IMR-90 (cell line): ENCODE results near the gene EEPD1. TPM values are rescaled to one million over a fixed set of nuclear protein-coding genes. Genes with fewer than 3 reads are reported as not detected.

Experiments used
- ATAC-seq: fragments of 200-7000 bp; cut with Tn5 transposase; 2 replicates; pipeline ENCODE4 v1.9.1; 2020; ENCODE audit warnings: low read depth, mild to moderate bottlenecking, moderate library complexity
- BruUV-seq: library from RNA; stranded (reverse); fragments of 400-500 nt; replicated peaks from 2 replicates; lab custom pipeline; 2021; lab: Mats Ljungman, UMichigan
- CTCF ChIA-PET: fragments of 300-600 bp; formaldehyde crosslinking; extraction: SDS; loops from one replicate; lab custom pipeline; 2021; ENCODE audit warnings: antibody characterized with exemption; lab: Yijun Ruan, JAX
- POLR2A ChIA-PET: fragments of 300-600 bp; sonication (Branson Sonifier 250); formaldehyde crosslinking; loops from one replicate; lab custom pipeline; 2022; ENCODE audit warnings: antibody characterized with exemption; ENCODE audit not compliant: unreplicated experiment; lab: Charles Lee
- DNase-seq: peaks from one replicate; pipeline ENCODE4 v3.0.0; 2013
- H2AFZ ChIP-seq: replicated peaks from 2 replicates; pipeline ENCODE3; 2013; ENCODE audit warnings: low read length, mild to moderate bottlenecking; ENCODE audit not compliant: poor library complexity
- H2AK5ac ChIP-seq: 2 replicates; pipeline ENCODE4 v1.6.1; 2013; ENCODE audit warnings: low read depth, low read length, inconsistent platforms
- H2AK9ac ChIP-seq: replicated peaks from 2 replicates; pipeline ENCODE3; 2013; ENCODE audit warnings: mild to moderate bottlenecking, low read depth, low read length, moderate library complexity; ENCODE audit not compliant: poor library complexity
- H2BK120ac ChIP-seq: 2 replicates; pipeline ENCODE4 v1.6.1; 2013; ENCODE audit warnings: low read depth, low read length, inconsistent platforms
- H2BK15ac ChIP-seq: 3 replicates; pipeline ENCODE4 v1.6.1; 2013; ENCODE audit warnings: low read depth, low read length, inconsistent platforms
- H2BK20ac ChIP-seq: 2 replicates; pipeline ENCODE4 v1.6.1; 2013; ENCODE audit warnings: low read depth, mild to moderate bottlenecking, inconsistent platforms, low read length, moderate library complexity
- H2BK5ac ChIP-seq: 2 replicates; pipeline ENCODE4 v1.6.1; 2013; ENCODE audit warnings: mild to moderate bottlenecking, low read depth, low read length, inconsistent platforms; ENCODE audit not compliant: poor library complexity, severe bottlenecking
- H3K14ac ChIP-seq: replicated peaks from 2 replicates; pipeline ENCODE4 v1.6.1; 2013; ENCODE audit warnings: low read depth, low read length, inconsistent platforms
- H3K18ac ChIP-seq: 2 replicates; pipeline ENCODE4 v1.6.1; 2013; ENCODE audit warnings: low read depth, low read length, control low read depth
- H3K23ac ChIP-seq: 2 replicates; pipeline ENCODE4 v1.6.1; 2013; ENCODE audit warnings: low read depth, low read length, inconsistent platforms
- H3K27ac ChIP-seq: 2 replicates; pipeline ENCODE4 v1.5.1; 2013; ENCODE audit warnings: mild to moderate bottlenecking, control low read depth, low read length; ENCODE audit not compliant: insufficient read depth
- H3K27me3 ChIP-seq: 2 replicates; pipeline ENCODE4 v1.6.1; 2013; ENCODE audit warnings: low read length; ENCODE audit not compliant: control insufficient read depth, insufficient read depth
- H3K36me3 ChIP-seq: 2 replicates; pipeline ENCODE4 v1.6.1; 2013; ENCODE audit warnings: low read length, mixed read lengths; ENCODE audit not compliant: control insufficient read depth, insufficient read depth
- H3K4ac ChIP-seq: 2 replicates; pipeline ENCODE4 v1.6.1; 2013; ENCODE audit warnings: low read depth, low read length, inconsistent platforms
- H3K4me1 ChIP-seq: 2 replicates; pipeline ENCODE4 v1.6.1; 2013; ENCODE audit warnings: low read length, mixed read lengths; ENCODE audit not compliant: control insufficient read depth, insufficient read depth
- H3K4me2 ChIP-seq: 2 replicates; pipeline ENCODE4 v1.6.1; 2013; ENCODE audit warnings: low read depth, mild to moderate bottlenecking, control low read depth, low read length, moderate library complexity
- H3K4me3 ChIP-seq: 2 replicates; pipeline ENCODE4 v1.5.1; 2013; ENCODE audit warnings: low read depth, mild to moderate bottlenecking, control low read depth, low read length, moderate library complexity; ENCODE audit not compliant: insufficient read depth
- H3K56ac ChIP-seq: 2 replicates; pipeline ENCODE4 v1.6.1; 2013; ENCODE audit warnings: low read length, inconsistent platforms; ENCODE audit not compliant: insufficient read depth; ENCODE audit errors: extremely low read depth
- H3K79me1 ChIP-seq, 2 experiments: 2 replicates each; pipeline ENCODE4 v1.6.1; 2013; ENCODE audit warnings: low read length in 2 of 2, inconsistent platforms in 1 of 2, low read depth in 1 of 2
- H3K9ac ChIP-seq: 2 replicates; pipeline ENCODE4 v1.6.1; 2013; ENCODE audit warnings: low read depth, low read length, control low read depth
- H3K9me1 ChIP-seq: 2 replicates; pipeline ENCODE4 v1.6.1; 2013; ENCODE audit warnings: low read length, inconsistent platforms; ENCODE audit not compliant: insufficient read depth
- H3K9me3 ChIP-seq: 2 replicates; pipeline ENCODE4 v1.6.1; 2013; ENCODE audit warnings: low read length; ENCODE audit not compliant: control insufficient read depth, insufficient read depth
- H4K20me1 ChIP-seq: 2 replicates; pipeline ENCODE4 v1.6.1; 2013; ENCODE audit warnings: low read length, inconsistent platforms; ENCODE audit not compliant: insufficient read depth
- H4K5ac ChIP-seq: 2 replicates; pipeline ENCODE4 v1.6.1; 2013; ENCODE audit warnings: mild to moderate bottlenecking, low read depth, low read length, control low read depth
- H4K8ac ChIP-seq, 2 experiments: 2 replicates each; pipeline ENCODE4 v1.6.1; 2013; ENCODE audit warnings: low read depth in 2 of 2, low read length in 2 of 2, control low read depth in 1 of 2, inconsistent platforms in 1 of 2
- H4K91ac ChIP-seq: 2 replicates; pipeline ENCODE4 v1.6.1; 2013; ENCODE audit warnings: low read depth, low read length, inconsistent platforms; ENCODE audit not compliant: insufficient read depth
- BHLHE40 ChIP-seq: fragments of 150-350 bp; IDR thresholded peaks from 2 replicates; pipeline ENCODE4 v1.6.1; 2016; ENCODE audit warnings: mild to moderate bottlenecking, low read depth, low read length
- CTCF ChIP-seq: conservative IDR thresholded peaks from 2 replicates; pipeline ENCODE4 v1.5.1; 2012; ENCODE audit warnings: mild to moderate bottlenecking, low read depth, low read length, improper control_type of control experiment
- FOS ChIP-seq: fragments of 150-350 bp; IDR thresholded peaks from 2 replicates; pipeline ENCODE4 v1.6.1; 2016; ENCODE audit warnings: low read depth, low read length
- MAFK ChIP-seq: IDR thresholded peaks from 2 replicates; pipeline ENCODE4 v1.6.1; 2012; ENCODE audit warnings: low read depth, low read length, improper control_type of control experiment
- MAZ ChIP-seq: IDR thresholded peaks from 2 replicates; pipeline ENCODE4 v1.6.1; 2012; ENCODE audit warnings: low read depth, mild to moderate bottlenecking, low read length, improper control_type of control experiment, moderate library complexity, borderline replicate concordance
- NFE2L2 ChIP-seq: fragments of 150-350 bp; IDR thresholded peaks from 2 replicates; pipeline ENCODE4 v1.6.1; 2016; ENCODE audit warnings: low read depth, mild to moderate bottlenecking, low read length
- POLR2A ChIP-seq: IDR thresholded peaks from 2 replicates; pipeline ENCODE4 v1.6.1; 2012; ENCODE audit warnings: mild to moderate bottlenecking, low read depth, low read length
- RAD21 ChIP-seq: IDR thresholded peaks from 2 replicates; pipeline ENCODE4 v1.6.1; 2012; ENCODE audit warnings: low read length, improper control_type of control experiment
- SMC3 ChIP-seq: fragments of 150-350 bp; IDR thresholded peaks from 2 replicates; pipeline ENCODE4 v1.6.1; 2016; ENCODE audit warnings: low read depth, mild to moderate bottlenecking, antibody characterized with exemption, low read length, moderate library complexity
- WGBS, 2 experiments: methylation state at CpG; one replicate each; pipeline versions ENCODE4 v1.1.5 to v1.1.7; 2013; ENCODE audit warnings: missing lambda C conversion rate in 2 of 2; ENCODE audit not compliant: insufficient read length in 1 of 2; ENCODE audit errors: extremely low coverage in 2 of 2; 5-methylcytosine and 5-hydroxymethylcytosine counted together
- dilution Hi-C: fragments of 300-500 bp; cut with HindIII; formaldehyde crosslinking; loops from one replicate; pipeline ENCODE4 v1.14.3; 2018; ENCODE audit warnings: low sequenced_read_pairs; ENCODE audit not compliant: unreplicated experiment
- in situ Hi-C: fragments of 300-500 bp; cut with MboI; formaldehyde crosslinking; loops from 3 replicates; pipeline ENCODE4 v1.14.3; 2019; ENCODE audit warnings: low sequenced_read_pairs, inconsistent platforms, mixed read lengths
- intact Hi-C: fragments of 100-400 bp; cut with micrococcal nuclease; formaldehyde crosslinking; loops from 2 replicates; pipeline ENCODE4 v1.10.0; 2022
- polyA plus RNA-seq, 3 experiments: library from polyadenylated mRNA; depleted of rRNA; stranded (reverse); fragments of >200 nt; gene quantifications; 2 replicates each; pipeline ENCODE4 v1.2.3, GENCODE V29; 2012; ENCODE audit warnings: low replicate concordance in 1 of 3
- total RNA-seq: library from RNA; depleted of rRNA; stranded (reverse); fragments of >200 nt; gene quantifications from 2 replicates; pipeline ENCODE4 v1.2.3, GENCODE V29; 2012

Gene EEPD1
- total and polyA plus RNA-seq, 2 of the 4 experiments (the other 2 are of a cell fraction): 7.3 to 15.2 TPM

DNA sequence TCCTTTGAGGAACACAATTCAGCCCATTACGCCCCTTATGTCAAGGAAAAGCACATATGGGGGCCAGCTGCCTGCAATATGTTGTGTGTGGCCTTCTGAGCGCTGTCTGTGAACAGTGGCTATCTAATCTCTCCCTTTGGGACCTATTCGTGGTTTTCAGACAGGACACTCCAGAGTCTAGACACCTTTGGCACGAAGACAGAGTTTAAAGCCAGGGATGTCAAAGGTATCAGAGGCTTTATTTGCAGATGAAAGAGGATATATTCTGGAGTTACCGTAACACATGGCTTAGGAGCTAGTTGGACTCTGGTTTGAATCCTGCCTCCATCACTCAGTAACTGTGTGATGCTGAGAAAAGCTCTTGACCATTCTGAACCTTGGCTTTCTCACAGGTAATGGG lies 14.8 kb upstream of the EEPD1 start:
- H4K91ac ChIP-seq: no peak overlapping the region
- no peak overlapping the region for H2BK120ac ChIP-seq
- no peak overlapping the region for H2BK20ac ChIP-seq
- H2BK15ac ChIP-seq: no peak overlapping the region
- no peaks in the 10 kb centered on the region for H3K79me1 ChIP-seq
- H2AK5ac ChIP-seq: no peak overlapping the region
- H4K5ac ChIP-seq: no peak overlapping the region
- H3K18ac ChIP-seq: no peak overlapping the region
- BruUV-seq: no TSS peak
- CTCF ChIA-PET: no interaction called here
- no peaks in the 10 kb centered on the region for H3K9me1 ChIP-seq
- no peaks in the 10 kb centered on the region for H3K4me1 ChIP-seq
- H2AK9ac ChIP-seq: no peak overlapping the region
- no peak overlapping the region for H2BK5ac ChIP-seq
- no peak for TF ChIP-seq RAD21
- TF ChIP-seq CTCF: no peak
- TF ChIP-seq MAZ: no peak
- no peak for TF ChIP-seq MAFK
- TF ChIP-seq BHLHE40: no peak
- no peak for TF ChIP-seq POLR2A
- no peak for TF ChIP-seq FOS
- no peak for TF ChIP-seq NFE2L2
- TF ChIP-seq SMC3: no peak
- in situ Hi-C loops: no loop called here
- H3K23ac ChIP-seq: no peak overlapping the region
- no peaks in the 10 kb centered on the region for H3K36me3 ChIP-seq
- H3K56ac ChIP-seq: no peak overlapping the region
- dilution Hi-C loops: no loop called here
- peaks cover 34% of the 10 kb centered on the region for H3K27me3 ChIP-seq
- no peak for DNase-seq
- H3K9me3 ChIP-seq: peaks cover 3% of the 10 kb centered on the region
- H3K4me3 ChIP-seq: no peak overlapping the region
- no peak overlapping the region for H3K27ac ChIP-seq
- H2AFZ ChIP-seq: no peak overlapping the region
- ATAC-seq: no peak
- POLR2A ChIA-PET: no interaction called here
- no peak overlapping the region for H3K4ac ChIP-seq
- no peaks in the 10 kb centered on the region for H4K20me1 ChIP-seq
- intact Hi-C loops: no loop called here
- 100% methylated on average over 1 of the region's 5 CpGs; no CpG with 5 or more reads in 1 of the 2 experiments for WGBS, 2 experiments
- no peak overlapping the region for H3K9ac ChIP-seq
- no peak overlapping the region for H3K14ac ChIP-seq
- no peak overlapping the region for H4K8ac ChIP-seq
- no peak overlapping the region for H3K4me2 ChIP-seq
